ENCODE measurements around the gene ZNF652.
"Not testable (repeated sequence)": the region's sequence is repeated elsewhere in the genome, so short reads cannot be mapped to it uniquely, and the experiment has no call there.

The ZNF652 gene

GRCh38 chr17:49365667-49366066 is 3.6 kb upstream of the ZNF652 start:
- Histone ChIP-seq H3K9me3 (ENCODE audit: insufficient read depth, low read depth, low read length) (no peaks in the 10 kb centered on the region), H4K91ac (ENCODE audit: low read depth, low read length) (no peak overlapping the region), H3K23ac (ENCODE audit: low read length) (no peak overlapping the region), H2BK120ac (ENCODE audit: insufficient read depth, low read length, poor library complexity) (no peak overlapping the region), H3K36me3 (ENCODE audit: control insufficient read depth in 1 of 2, insufficient read depth in 2 of 2, low read length in 2 of 2) (no peaks in the 10 kb centered on the region), H2BK12ac (ENCODE audit: low read length) (no peak overlapping the region), H3K4me2 (ENCODE audit: low read length) (no peak overlapping the region), H3K14ac (ENCODE audit: low read length) (no peak overlapping the region), H3K4me1 (ENCODE audit: control insufficient read depth in 1 of 2, insufficient read depth in 2 of 2, low read length in 2 of 2) (peaks cover 2 to 3% of the 10 kb centered on the region in 2 experiments), H3K27ac (ENCODE audit: low read depth, low read length) (no peak overlapping the region), H3K4ac (ENCODE audit: low read depth, low read length) (no peak overlapping the region), H3K27me3 (ENCODE audit: insufficient read depth, low read length) (no peaks in the 10 kb centered on the region), H4K8ac (ENCODE audit: low read depth, low read length) (no peak overlapping the region), H2BK5ac (ENCODE audit: low read depth, low read length, poor library complexity) (no peak overlapping the region), H3K9ac (ENCODE audit: low read length) (no peak overlapping the region), H3K79me1 (ENCODE audit: low read length) (peaks cover 9% of the 10 kb centered on the region), H2AFZ (ENCODE audit: insufficient read depth, low read length, poor library complexity) (no peak overlapping the region), H3K18ac (ENCODE audit: low read length) (no peak overlapping the region), H3K4me3 (ENCODE audit: low read depth, low read length) (no peak overlapping the region), H4K12ac (ENCODE audit: low read depth, low read length) (no peak overlapping the region), H2AK5ac (ENCODE audit: low read length) (no peak overlapping the region), H3K79me2 (ENCODE audit: control insufficient read depth, insufficient read depth, low read length, poor library complexity) (peaks cover 11% of the 10 kb centered on the region)
- peak in 1 of 2 donors; percentile 32 for DNase-seq
- WGBS (ENCODE audit: extremely low coverage, insufficient coverage, insufficient read length) = no CpG with 5 or more reads among the region's 2 CpGs

GRCh38 chr17:49365126-49365525 is 3.1 kb upstream of the ZNF652 start:
- H2BK5ac ChIP-seq (ENCODE audit: low read depth, low read length, poor library complexity); H3K23ac ChIP-seq (ENCODE audit: low read length); H2AFZ ChIP-seq (ENCODE audit: insufficient read depth, low read length, poor library complexity); H3K79me1 ChIP-seq (ENCODE audit: low read length); H4K91ac ChIP-seq (ENCODE audit: low read depth, low read length); H3K9ac ChIP-seq (ENCODE audit: low read length); H2AK5ac ChIP-seq (ENCODE audit: low read length); H3K14ac ChIP-seq (ENCODE audit: low read length); H2BK120ac ChIP-seq (ENCODE audit: insufficient read depth, low read length, poor library complexity); H3K4me2 ChIP-seq (ENCODE audit: low read length); H2BK12ac ChIP-seq (ENCODE audit: low read length); H3K4me1 ChIP-seq (ENCODE audit: control insufficient read depth in 1 of 2, insufficient read depth in 2 of 2, low read length in 2 of 2); H3K4ac ChIP-seq (ENCODE audit: low read depth, low read length); H4K12ac ChIP-seq (ENCODE audit: low read depth, low read length); H3K36me3 ChIP-seq (ENCODE audit: control insufficient read depth in 1 of 2, insufficient read depth in 2 of 2, low read length in 2 of 2); H3K27ac ChIP-seq (ENCODE audit: low read depth, low read length); H3K27me3 ChIP-seq (ENCODE audit: insufficient read depth, low read length); H3K18ac ChIP-seq (ENCODE audit: low read length); H3K9me3 ChIP-seq (ENCODE audit: insufficient read depth, low read depth, low read length); H3K4me3 ChIP-seq (ENCODE audit: low read depth, low read length); H4K8ac ChIP-seq (ENCODE audit: low read depth, low read length): not testable (repeated sequence)
- peak; percentile 65 to 80 for DNase-seq
- H3K79me2 ChIP-seq (ENCODE audit: control insufficient read depth, insufficient read depth, low read length, poor library complexity) = peaks cover 11% of the 10 kb centered on the region
- no CpG with 5 or more reads among the region's 10 CpGs for WGBS (ENCODE audit: extremely low coverage, insufficient coverage, insufficient read length)

- no peak overlapping the region for H3K4me2 ChIP-seq (ENCODE audit: low read length)
- no peak for DNase-seq
- no peak overlapping the region for H2AK5ac ChIP-seq (ENCODE audit: low read length)
- no peak overlapping the region for H3K9ac ChIP-seq (ENCODE audit: low read length)
- H3K27ac ChIP-seq (ENCODE audit: low read depth, low read length) = no peak overlapping the region
- H2AFZ ChIP-seq (ENCODE audit: insufficient read depth, low read length, poor library complexity) = no peak overlapping the region
- no peak overlapping the region for H3K4ac ChIP-seq (ENCODE audit: low read depth, low read length)
- H3K14ac ChIP-seq (ENCODE audit: low read length) = no peak overlapping the region
- no peaks in the 10 kb centered on the region for H3K9me3 ChIP-seq (ENCODE audit: insufficient read depth, low read depth, low read length)
- no peak overlapping the region for H4K91ac ChIP-seq (ENCODE audit: low read depth, low read length)
- H3K27me3 ChIP-seq (ENCODE audit: insufficient read depth, low read length) = no peaks in the 10 kb centered on the region
- H3K23ac ChIP-seq (ENCODE audit: low read length) = no peak overlapping the region
- H2BK12ac ChIP-seq (ENCODE audit: low read length) = no peak overlapping the region
- peaks cover 2 to 6% of the 10 kb centered on the region in 2 experiments for H3K4me1 ChIP-seq (ENCODE audit: control insufficient read depth in 1 of 2, insufficient read depth in 2 of 2, low read length in 2 of 2)
- no peak overlapping the region for H3K4me3 ChIP-seq (ENCODE audit: low read depth, low read length)
- H3K36me3 ChIP-seq (ENCODE audit: control insufficient read depth in 1 of 2, insufficient read depth in 2 of 2, low read length in 2 of 2) = no peaks in the 10 kb centered on the region
- no peak overlapping the region for H2BK120ac ChIP-seq (ENCODE audit: insufficient read depth, low read length, poor library complexity)
- H2BK5ac ChIP-seq (ENCODE audit: low read depth, low read length, poor library complexity) = no peak overlapping the region
- no peak overlapping the region for H4K12ac ChIP-seq (ENCODE audit: low read depth, low read length)
- no peak overlapping the region for H3K18ac ChIP-seq (ENCODE audit: low read length)
- no peak overlapping the region for H4K8ac ChIP-seq (ENCODE audit: low read depth, low read length)
- peaks cover 11% of the 10 kb centered on the region for H3K79me2 ChIP-seq (ENCODE audit: control insufficient read depth, insufficient read depth, low read length, poor library complexity)
- H3K79me1 ChIP-seq (ENCODE audit: low read length) = peaks cover 9% of the 10 kb centered on the region
- no CpG with 5 or more reads among the region's 2 CpGs for WGBS (ENCODE audit: extremely low coverage, insufficient coverage, insufficient read length)
These were observed 2.1 kb upstream of the ZNF652 start for GRCh38 chr17:49364119-49364518.

GRCh38 chr17:49363251-49363650 is 1.2 kb upstream of the ZNF652 start:
- Histone ChIP-seq H4K12ac (ENCODE audit: low read depth, low read length) (no peak overlapping the region), H2BK120ac (ENCODE audit: insufficient read depth, low read length, poor library complexity) (no peak overlapping the region), H3K9me3 (ENCODE audit: insufficient read depth, low read depth, low read length) (no peaks in the 10 kb centered on the region), H3K23ac (ENCODE audit: low read length) (no peak overlapping the region), H4K8ac (ENCODE audit: low read depth, low read length) (no peak overlapping the region), H2BK5ac (ENCODE audit: low read depth, low read length, poor library complexity) (no peak overlapping the region), H3K79me1 (ENCODE audit: low read length) (peaks cover 9% of the 10 kb centered on the region), H3K9ac (ENCODE audit: low read length) (no peak overlapping the region), H4K91ac (ENCODE audit: low read depth, low read length) (no peak overlapping the region), H2AFZ (ENCODE audit: insufficient read depth, low read length, poor library complexity) (no peak overlapping the region), H3K4me1 (ENCODE audit: control insufficient read depth in 1 of 2, insufficient read depth in 2 of 2, low read length in 2 of 2) (peaks cover 2 to 6% of the 10 kb centered on the region in 2 experiments), H2BK12ac (ENCODE audit: low read length) (no peak overlapping the region), H3K27me3 (ENCODE audit: insufficient read depth, low read length) (no peaks in the 10 kb centered on the region), H3K36me3 (ENCODE audit: control insufficient read depth in 1 of 2, insufficient read depth in 2 of 2, low read length in 2 of 2) (no peaks in the 10 kb centered on the region), H3K4ac (ENCODE audit: low read depth, low read length) (no peak overlapping the region), H3K4me3 (ENCODE audit: low read depth, low read length) (no peak overlapping the region), H3K18ac (ENCODE audit: low read length) (no peak overlapping the region), H3K14ac (ENCODE audit: low read length) (no peak overlapping the region), H3K79me2 (ENCODE audit: control insufficient read depth, insufficient read depth, low read length, poor library complexity) (peaks cover 11% of the 10 kb centered on the region), H3K27ac (ENCODE audit: low read depth, low read length) (no peak overlapping the region), H2AK5ac (ENCODE audit: low read length) (no peak overlapping the region), H3K4me2 (ENCODE audit: low read length) (no peak overlapping the region)
- no peak for DNase-seq
- WGBS (ENCODE audit: extremely low coverage, insufficient coverage, insufficient read length) = no CpG with 5 or more reads among the region's 4 CpGs
